Uterus (tissue), 4 donors: ENCODE results near the gene COLEC11. TPM values are rescaled to one million over a fixed set of nuclear protein-coding genes. Genes with fewer than 3 reads are reported as not detected.

Experiments used
- DNase-seq, 2 donors: peaks; one replicate each; pipeline ENCODE4 v3.0.0-alpha.2; 2019 to 2020
- H3K27ac ChIP-seq, 2 donors: fragments of 200-600 bp; sonication (generic); 1 replicate in 1 of 2; 2 replicates in 1 of 2; pipeline ENCODE4 v1.5.1; 2016 to 2018
- H3K27me3 ChIP-seq, 2 donors: fragments of 200-600 bp; sonication (generic); one replicate each; pipeline ENCODE4 v1.5.1; 2018 to 2019; ENCODE audit warnings: control low read depth in 1 of 2
- H3K36me3 ChIP-seq, 2 donors: fragments of 200-600 bp; sonication (generic); one replicate each; pipeline ENCODE4 v1.5.1; 2019; ENCODE audit warnings: control low read depth in 1 of 2
- H3K4me1 ChIP-seq, 2 donors: fragments of 200-600 bp; sonication (generic); one replicate each; pipeline ENCODE4 v1.5.1; 2018 to 2019; ENCODE audit warnings: control low read depth in 1 of 2
- H3K4me3 ChIP-seq, 2 donors: fragments of 200-600 bp; sonication (generic); 1 replicate in 1 of 2; 2 replicates in 1 of 2; pipeline ENCODE4 v1.5.1; 2018 to 2019; ENCODE audit warnings: mild to moderate bottlenecking in 1 of 2
- H3K9me3 ChIP-seq, 2 donors: fragments of 200-600 bp; sonication (generic); one replicate each; pipeline ENCODE4 v1.5.1; 2019; ENCODE audit warnings: control low read depth in 1 of 2
- CTCF ChIP-seq, 4 experiments: fragments of 200-600 bp in 2 of 4; fragments of 450-650 bp in 2 of 4; sonication (generic) in 2 of 4; IDR thresholded peaks; one replicate each; pipeline ENCODE4 v1.5.1; 2016 to 2019; ENCODE audit warnings: antibody characterized with exemption in 4 of 4, mild to moderate bottlenecking in 2 of 4, moderate library complexity in 1 of 4
- POLR2A ChIP-seq, 2 donors: fragments of 450-650 bp; IDR thresholded peaks; one replicate each; pipeline ENCODE4 v1.6.1; 2016; ENCODE audit warnings: antibody characterized with exemption in 2 of 2, mild to moderate bottlenecking in 1 of 2, moderate library complexity in 1 of 2
- intact Hi-C: fragments of 100-400 bp; cut with DNase I; formaldehyde crosslinking; loops from one replicate; pipeline ENCODE4 v1.15.1; 2023; ENCODE audit warnings: low total_unique reads
- total RNA-seq, 4 donors: library from RNA; depleted of rRNA in 3 of 4; stranded (reverse); fragments of >200 nt in 3 of 4; gene quantifications; one replicate each; pipeline versions ENCODE4 v1.1.0 to v1.2.4, GENCODE V29; 2014 to 2023
- donor health status: DM: yes; HTN: yes; CAD: no.

The COLEC11 gene
- total RNA-seq, 4 donors from 2014 or later = 0.37 to 0.55 TPM; not detected in 2

DNA sequence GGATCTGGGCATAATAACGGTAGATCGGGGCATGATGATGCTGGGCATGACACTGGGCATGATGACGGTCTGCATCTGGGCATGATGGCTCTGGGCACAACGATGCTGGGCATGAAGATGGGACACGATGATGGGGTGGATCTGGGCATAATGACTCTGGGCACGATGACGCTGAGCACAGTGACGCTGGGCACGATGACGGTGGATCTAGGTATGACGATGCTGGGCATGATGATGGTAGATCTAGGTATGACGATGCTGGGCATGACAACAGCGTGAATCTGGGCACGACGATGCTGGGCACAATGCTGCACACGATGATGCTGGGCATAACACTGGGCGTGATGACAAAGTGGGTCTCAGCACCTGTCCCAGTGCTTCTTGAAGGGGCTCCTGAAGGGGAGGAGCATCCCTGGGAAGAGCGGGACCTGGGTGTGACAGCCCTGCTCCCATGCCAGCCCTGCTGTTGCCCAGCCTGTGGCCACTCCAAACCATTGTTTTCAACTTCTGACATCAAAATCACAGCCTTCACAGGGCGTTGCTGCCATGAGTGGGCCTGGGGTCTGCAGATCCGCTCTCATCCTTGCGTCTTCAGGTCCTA lies 32.7 kb downstream of the COLEC11 start:
- no peak overlapping the region for H3K4me3 ChIP-seq
- H3K27me3 ChIP-seq = no peaks in the 10 kb centered on the region
- no peaks in the 10 kb centered on the region for H3K4me1 ChIP-seq
- no peaks in the 10 kb centered on the region for H3K36me3 ChIP-seq
- TF ChIP-seq POLR2A (IDR thresholded peaks at IDR 0.05) = no peak
- no peak for TF ChIP-seq CTCF (IDR thresholded peaks at IDR 0.05)
- intact Hi-C loops = no loop called here
- no peak overlapping the region for H3K27ac ChIP-seq
- peaks cover 0 to 2% of the 10 kb centered on the region in 2 donors for H3K9me3 ChIP-seq
- DNase-seq = peak in 1 of 2 donors; percentile 6

- TF ChIP-seq POLR2A (IDR thresholded peaks at IDR 0.05) (no peak), CTCF (IDR thresholded peaks at IDR 0.05) (no peak)
- no peaks in the 10 kb centered on the region for H3K36me3 ChIP-seq
- H3K27me3 ChIP-seq = no peaks in the 10 kb centered on the region
- H3K27ac ChIP-seq = no peak overlapping the region
- DNase-seq = peak in 1 of 2 donors; percentile 5
- intact Hi-C loops = no loop called here
- H3K4me3 ChIP-seq = no peak overlapping the region
- no peaks in the 10 kb centered on the region for H3K4me1 ChIP-seq
- H3K9me3 ChIP-seq = peaks cover 0 to 2% of the 10 kb centered on the region in 2 donors
Measured at GRCh38 chr2:3628241-3628679, 33.3 kb downstream of the COLEC11 start.

DNA sequence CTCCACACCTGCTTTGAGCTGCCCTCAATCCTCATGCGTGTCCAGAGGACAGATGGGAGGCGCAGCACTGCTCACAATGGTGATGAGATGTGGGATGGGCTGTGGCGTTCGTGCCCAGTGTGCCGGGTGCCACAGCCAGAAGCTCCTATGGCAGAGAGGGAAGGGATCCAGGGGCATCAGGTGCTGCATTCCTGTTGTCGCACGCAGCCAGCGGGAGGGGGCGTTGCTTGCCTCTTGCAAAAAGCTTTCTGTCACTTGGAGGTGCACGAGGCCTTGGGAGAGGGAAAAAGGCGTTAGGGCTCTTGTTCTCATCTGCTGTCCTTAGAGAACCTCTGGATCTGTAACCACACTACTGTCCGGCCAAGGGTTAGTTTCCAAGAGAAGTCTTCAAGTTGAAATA lies 33.9 kb downstream of the COLEC11 start:
- no peaks in the 10 kb centered on the region for H3K4me1 ChIP-seq
- H3K9me3 ChIP-seq = peaks cover 0 to under 1% of the 10 kb centered on the region in 2 donors
- H3K4me3 ChIP-seq = no peak overlapping the region
- TF ChIP-seq CTCF (IDR thresholded peaks at IDR 0.05) = no peak
- no peak for TF ChIP-seq POLR2A (IDR thresholded peaks at IDR 0.05)
- intact Hi-C loops = no loop called here
- no peak overlapping the region for H3K27ac ChIP-seq
- no peaks in the 10 kb centered on the region for H3K27me3 ChIP-seq
- H3K36me3 ChIP-seq = no peaks in the 10 kb centered on the region
- no peak for DNase-seq

- Histone ChIP-seq H3K27me3 (no peaks in the 10 kb centered on the region), H3K4me1 (no peaks in the 10 kb centered on the region), H3K9me3 (no peaks in the 10 kb centered on the region), H3K36me3 (no peaks in the 10 kb centered on the region), H3K4me3 (no peak overlapping the region), H3K27ac (no peak overlapping the region)
- intact Hi-C loops = no loop called here
- TF ChIP-seq POLR2A (IDR thresholded peaks at IDR 0.05) (no peak), CTCF (IDR thresholded peaks at IDR 0.05) (no peak)
- DNase-seq = no peak
Measured at GRCh38 chr2:3630631-3631030, 35.7 kb downstream of the COLEC11 start.

GRCh38 chr2:3631161-3631850 lies 36.4 kb downstream of the COLEC11 start:
- no peak for TF ChIP-seq POLR2A (IDR thresholded peaks at IDR 0.05)
- TF ChIP-seq CTCF (IDR thresholded peaks at IDR 0.05) = no peak
- intact Hi-C loops = no loop called here
- no peak overlapping the region for H3K27ac ChIP-seq
- H3K36me3 ChIP-seq = no peaks in the 10 kb centered on the region
- no peaks in the 10 kb centered on the region for H3K27me3 ChIP-seq
- H3K4me1 ChIP-seq = no peaks in the 10 kb centered on the region
- no peak overlapping the region for H3K4me3 ChIP-seq
- DNase-seq = no peak
- H3K9me3 ChIP-seq = no peaks in the 10 kb centered on the region
